SK-N-SH treated with all-trans-retinoic acid at 6 μM for 48 hours (cell line): ENCODE results near the gene SESN2.

ENCODE experiments used
- ATAC-seq: fragments of 200-7000 bp; cut with Tn5 transposase; 3 replicates; pipeline ENCODE4 v1.9.1; 2020; ENCODE audit warnings: mild to moderate bottlenecking, moderate library complexity
- ARNTL ChIP-seq: fragments of 450-650 bp; formaldehyde crosslinking; IDR thresholded peaks from 2 replicates; pipeline ENCODE4 v1.5.0; 2020; ENCODE audit warnings: low read depth, mild to moderate bottlenecking, moderate library complexity, borderline replicate concordance
- BACH2 ChIP-seq: fragments of 250-450 bp; sonication (Bioruptor Pico); IDR thresholded peaks from 2 replicates; pipeline ENCODE4 v1.9.0; 2021; ENCODE audit warnings: mild to moderate bottlenecking, borderline replicate concordance
- CSDC2 ChIP-seq: fragments of 250-450 bp; sonication (Bioruptor Pico); IDR thresholded peaks from 2 replicates; pipeline ENCODE4 v1.5.0; 2020; ENCODE audit warnings: mild to moderate bottlenecking, moderate library complexity
- CSRNP3 ChIP-seq: fragments of 250-450 bp; sonication (Bioruptor Pico); IDR thresholded peaks from 2 replicates; pipeline ENCODE4 v1.5.1; 2021; ENCODE audit warnings: mild to moderate bottlenecking, moderate library complexity
- ESRRG ChIP-seq: fragments of 250-450 bp; sonication (Bioruptor Pico); IDR thresholded peaks from 2 replicates; pipeline ENCODE4 v1.6.1; 2021; ENCODE audit warnings: mild to moderate bottlenecking
- GLIS3 ChIP-seq: fragments of 250-450 bp; sonication (Bioruptor Pico); IDR thresholded peaks from 2 replicates; pipeline ENCODE4 v1.5.0; 2020; ENCODE audit warnings: mild to moderate bottlenecking, moderate library complexity
- ISL1 ChIP-seq: fragments of 250-450 bp; sonication (Bioruptor Pico); IDR thresholded peaks from 2 replicates; pipeline ENCODE4 v2.1.2; 2022; ENCODE audit warnings: mild to moderate bottlenecking, moderate library complexity
- OSR1 ChIP-seq: fragments of 250-450 bp; sonication (Bioruptor Pico); IDR thresholded peaks from 2 replicates; pipeline ENCODE4 v1.8.0; 2022; ENCODE audit warnings: moderate library complexity, mild to moderate bottlenecking, inconsistent platforms
- PATZ1 ChIP-seq: fragments of 250-450 bp; sonication (Bioruptor Pico); IDR thresholded peaks from 2 replicates; pipeline ENCODE4 v1.8.0; 2020; ENCODE audit warnings: mild to moderate bottlenecking, moderate library complexity, borderline replicate concordance
- POU6F1 ChIP-seq: fragments of 250-450 bp; sonication (Bioruptor Pico); IDR thresholded peaks from 2 replicates; pipeline ENCODE4 v1.8.0; 2021; ENCODE audit warnings: low read depth, mild to moderate bottlenecking, moderate library complexity, borderline replicate concordance
- PPARA ChIP-seq: fragments of 250-450 bp; sonication (Bioruptor Pico); IDR thresholded peaks from 2 replicates; pipeline ENCODE4 v1.5.0; 2020; ENCODE audit warnings: mild to moderate bottlenecking, borderline replicate concordance
- RARB ChIP-seq: fragments of 250-450 bp; sonication (Bioruptor Pico); IDR thresholded peaks from 2 replicates; pipeline ENCODE4 v1.8.0; 2021; ENCODE audit warnings: mild to moderate bottlenecking, moderate library complexity
- SNAI2 ChIP-seq: fragments of 250-450 bp; sonication (Bioruptor Pico); IDR thresholded peaks from 2 replicates; pipeline ENCODE4 v1.5.0; 2020; ENCODE audit warnings: mild to moderate bottlenecking, moderate library complexity
- TCF4 ChIP-seq: fragments of 250-450 bp; sonication (Bioruptor Pico); IDR thresholded peaks from 2 replicates; pipeline ENCODE4 v1.8.0; 2021; ENCODE audit warnings: mild to moderate bottlenecking, moderate library complexity, borderline replicate concordance
- TOX ChIP-seq: fragments of 250-450 bp; sonication (Bioruptor Pico); IDR thresholded peaks from 2 replicates; pipeline ENCODE4 v1.8.0; 2021; ENCODE audit warnings: mild to moderate bottlenecking, moderate library complexity, borderline replicate concordance
- ZC3H10 ChIP-seq: fragments of 250-450 bp; sonication (Bioruptor Pico); IDR thresholded peaks from 2 replicates; pipeline ENCODE4 v1.5.1; 2021; ENCODE audit warnings: mild to moderate bottlenecking, moderate library complexity
- ZFP3 ChIP-seq: fragments of 250-450 bp; sonication (Bioruptor Pico); IDR thresholded peaks from 2 replicates; pipeline ENCODE4 v1.5.0; 2020; ENCODE audit warnings: mild to moderate bottlenecking, moderate library complexity
- ZFP30 ChIP-seq: fragments of 450-650 bp; formaldehyde crosslinking; IDR thresholded peaks from 2 replicates; pipeline ENCODE4 v1.5.0; 2022; ENCODE audit warnings: mild to moderate bottlenecking, moderate library complexity
- ZNF565 ChIP-seq: fragments of 450-650 bp; formaldehyde crosslinking; conservative IDR thresholded peaks from 2 replicates; pipeline ENCODE4 v1.5.0; 2020; ENCODE audit warnings: low read depth, mild to moderate bottlenecking, moderate library complexity
- ZNF70 ChIP-seq: fragments of 450-650 bp; formaldehyde crosslinking; IDR thresholded peaks from 2 replicates; pipeline ENCODE4 v1.5.0; 2020; ENCODE audit warnings: mild to moderate bottlenecking, moderate library complexity
- ZNF8 ChIP-seq: fragments of 450-650 bp; formaldehyde crosslinking; IDR thresholded peaks from 2 replicates; pipeline ENCODE4 v1.5.0; 2020; ENCODE audit warnings: mild to moderate bottlenecking, moderate library complexity
- TF ChIP-seq, protein P1 (sequence below): fragments of 250-450 bp; sonication (Bioruptor Pico); IDR thresholded peaks from 2 replicates; pipeline ENCODE4 v1.5.1; 2020; ENCODE audit warnings: low read depth, mild to moderate bottlenecking, moderate library complexity

SESN2 gene

DNA sequence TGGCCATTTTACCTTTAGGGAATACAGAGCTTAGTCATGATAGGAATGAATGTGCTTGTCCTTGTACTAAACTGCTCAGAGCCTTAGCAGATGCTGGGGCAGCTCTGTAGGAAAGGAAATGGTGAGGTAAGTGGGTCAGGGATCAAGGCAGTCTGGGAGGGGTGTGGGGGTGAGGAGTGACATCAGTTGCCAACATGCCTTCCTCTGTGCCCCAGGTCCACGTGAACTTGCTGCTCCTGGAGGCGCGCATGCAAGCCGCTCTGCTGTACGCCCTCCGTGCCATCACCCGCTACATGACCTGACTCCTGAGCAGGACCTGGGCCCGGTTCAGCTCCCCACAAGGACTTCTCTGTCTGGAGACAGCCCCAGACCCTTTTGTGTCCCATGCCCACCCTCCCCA lies 21.2 kb downstream of the SESN2 start:
- TF ChIP-seq ZFP3 (CRISPR knock-in tag) (no peak), OSR1 (CRISPR knock-in tag) (no peak), ZC3H10 (CRISPR knock-in tag) (no peak), TCF4 (CRISPR knock-in tag) (no peak)
- TF ChIP-seq, all 23 proteins: peak for 0
- no peak for ATAC-seq

DNA sequence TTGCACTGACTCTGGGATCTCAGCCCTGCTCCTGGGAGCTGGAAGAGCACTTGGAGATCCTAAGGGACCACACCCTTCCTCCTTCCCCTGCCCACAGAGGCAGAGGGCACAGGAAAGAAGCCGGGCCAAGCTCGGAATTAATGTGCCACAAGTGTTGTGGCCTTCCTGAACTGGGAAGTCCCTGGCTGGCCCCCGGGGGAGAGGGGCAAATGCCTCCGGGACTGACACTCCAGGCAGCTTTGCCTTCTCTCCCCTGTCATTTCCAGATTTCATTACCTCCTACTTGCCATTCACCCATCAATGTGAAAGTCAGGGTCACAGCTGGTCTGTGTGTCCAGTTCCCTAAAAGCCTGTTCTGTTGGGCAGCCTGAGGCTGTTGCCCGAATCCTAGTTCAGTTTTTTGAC lies 21.7 kb downstream of the SESN2 start:
- ATAC-seq, result no peak
- TF ChIP-seq SNAI2 (no peak), RARB (no peak), ESRRG (CRISPR knock-in tag) (no peak), ZNF70 (CRISPR knock-in tag) (no peak), ARNTL (no peak), PPARA (CRISPR knock-in tag) (no peak), POU6F1 (no peak), OSR1 (CRISPR knock-in tag) (no peak), TOX (no peak), ZNF8 (CRISPR knock-in tag) (no peak), GLIS3 (CRISPR knock-in tag) (no peak), ZFP30 (CRISPR knock-in tag) (no peak), PATZ1 (no peak)

DNA sequence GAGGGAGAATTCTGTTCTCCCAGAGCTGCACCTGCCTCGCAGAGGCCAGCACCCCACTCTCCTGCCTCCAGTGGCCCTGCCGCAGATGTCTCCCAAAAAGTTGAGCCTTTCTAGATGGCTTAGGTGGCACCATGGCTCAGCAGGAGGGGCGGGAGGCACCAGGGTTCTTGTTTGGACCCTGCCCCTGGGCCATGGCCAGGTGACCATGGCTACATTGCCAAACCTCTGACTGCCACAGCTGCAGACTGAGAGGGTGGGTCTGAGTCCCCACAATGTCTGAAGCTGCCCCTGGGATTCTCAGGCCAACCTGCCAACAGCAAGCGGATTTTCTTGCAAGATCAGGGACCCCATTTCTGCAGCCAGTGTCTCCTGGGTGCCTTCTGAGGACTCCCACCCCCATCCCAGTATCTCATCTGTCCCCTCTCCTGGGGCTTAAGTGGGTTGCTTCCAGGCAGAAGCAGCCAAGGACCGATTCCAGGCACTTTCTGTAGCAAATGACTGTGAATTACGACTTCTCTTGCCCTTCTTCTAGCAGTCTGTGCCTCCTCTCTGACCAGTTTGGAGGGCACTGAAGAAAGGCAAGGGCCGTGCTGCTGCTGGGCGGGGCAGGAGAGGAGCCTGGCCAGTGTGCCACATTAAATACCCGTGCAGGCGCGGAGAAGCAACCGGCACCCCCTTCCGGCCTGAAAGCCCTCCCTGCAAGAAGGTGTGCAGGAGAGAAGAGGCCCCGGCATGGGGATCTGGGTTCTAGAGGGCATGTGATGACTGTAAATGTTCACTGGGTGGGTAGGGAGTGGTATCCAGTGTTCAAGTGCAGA lies 22.5 kb downstream of the SESN2 start:
- no peak for TF ChIP-seq ZC3H10 (CRISPR knock-in tag)
- TF ChIP-seq POU6F1, result no peak
- TF ChIP-seq RARB, result no peak
- TF ChIP-seq BACH2 (CRISPR knock-in tag), result no peak
- TF ChIP-seq ZNF8 (CRISPR knock-in tag), result no peak
- TF ChIP-seq CSDC2 (CRISPR knock-in tag), result no peak
- no peak for TF ChIP-seq ARNTL
- TF ChIP-seq ISL1 (CRISPR knock-in tag), result no peak
- no peak for TF ChIP-seq ZNF70 (CRISPR knock-in tag)
- TF ChIP-seq SNAI2, result no peak
- TF ChIP-seq, protein P1, sequence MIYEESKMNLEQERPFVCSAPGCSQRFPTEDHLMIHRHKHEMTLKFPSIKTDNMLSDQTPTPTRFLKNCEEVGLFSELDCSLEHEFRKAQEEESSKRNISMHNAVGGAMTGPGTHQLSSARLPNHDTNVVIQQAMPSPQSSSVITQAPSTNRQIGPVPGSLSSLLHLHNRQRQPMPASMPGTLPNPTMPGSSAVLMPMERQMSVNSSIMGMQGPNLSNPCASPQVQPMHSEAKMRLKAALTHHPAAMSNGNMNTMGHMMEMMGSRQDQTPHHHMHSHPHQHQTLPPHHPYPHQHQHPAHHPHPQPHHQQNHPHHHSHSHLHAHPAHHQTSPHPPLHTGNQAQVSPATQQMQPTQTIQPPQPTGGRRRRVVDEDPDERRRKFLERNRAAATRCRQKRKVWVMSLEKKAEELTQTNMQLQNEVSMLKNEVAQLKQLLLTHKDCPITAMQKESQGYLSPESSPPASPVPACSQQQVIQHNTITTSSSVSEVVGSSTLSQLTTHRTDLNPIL (CRISPR knock-in tag), result no peak
- TF ChIP-seq TCF4 (CRISPR knock-in tag), result no peak
- no peak for TF ChIP-seq ZFP30 (CRISPR knock-in tag)
- no peak for TF ChIP-seq ZNF565
- TF ChIP-seq TOX, result no peak
- TF ChIP-seq OSR1 (CRISPR knock-in tag), result no peak
- TF ChIP-seq PATZ1, result no peak
- no peak for TF ChIP-seq ESRRG (CRISPR knock-in tag)
- no peak for TF ChIP-seq CSRNP3 (CRISPR knock-in tag)
- TF ChIP-seq ZFP3 (CRISPR knock-in tag), result no peak
- no peak for ATAC-seq
